Loucy (cell line): ENCODE data around the gene ZNF737.
"Not testable (repeated sequence)": the region's sequence is repeated elsewhere in the genome, so short reads cannot be mapped to it uniquely, and the experiment has no call there.

Experiments
- CTCF ChIP-seq: fragments of 200-600 bp; sonication (generic); conservative IDR thresholded peaks from 2 replicates; pipeline ENCODE4 v1.5.1; 2014; ENCODE audit warnings: mild to moderate bottlenecking, antibody characterized with exemption, low read length
- EZH2phosphoT487 ChIP-seq: fragments of 200-600 bp; IDR thresholded peaks from 2 replicates; pipeline ENCODE4 v1.6.1; 2018; ENCODE audit warnings: antibody characterized with exemption, mild to moderate bottlenecking, moderate library complexity, borderline replicate concordance

DNA sequence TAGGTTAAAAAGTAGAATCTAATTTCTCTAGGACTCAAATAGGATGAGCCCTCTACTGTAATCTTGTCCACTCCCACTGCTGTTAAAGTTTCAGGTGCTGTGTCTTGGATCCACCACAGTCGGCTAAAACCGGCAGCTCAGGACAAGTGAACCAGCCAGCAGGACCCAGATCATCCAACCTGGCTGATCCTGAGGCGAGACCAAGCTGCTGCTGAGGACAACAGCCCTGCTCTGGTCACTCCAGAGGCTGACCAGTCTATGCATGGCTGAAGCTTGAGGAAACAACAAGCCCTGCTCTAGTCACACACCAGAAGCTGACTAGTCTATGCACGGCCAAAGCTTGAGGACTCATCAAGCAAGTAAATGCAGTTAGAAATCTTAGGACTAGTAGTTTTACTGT, 49.4 kb upstream of the ZNF737 start:
- TF ChIP-seq CTCF, EZH2phosphoT487: not testable (repeated sequence)
